Measurements from ENCODE around the gene EEIG2.

The EEIG2 gene

DNA sequence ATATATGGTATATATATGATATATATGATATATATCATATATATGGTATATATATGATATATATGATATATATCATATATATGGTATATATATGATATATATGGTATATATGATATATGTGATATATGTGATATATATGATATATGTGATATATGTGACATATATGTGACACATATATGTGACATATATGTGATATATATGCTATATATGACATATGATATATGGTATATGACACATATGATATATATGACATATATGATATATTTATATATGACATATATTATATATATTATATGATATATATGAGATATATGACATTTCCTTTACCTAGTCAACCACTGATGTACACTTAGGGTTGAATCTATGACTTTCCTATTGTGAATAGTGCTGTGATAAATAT lies 36.1 kb upstream of the EEIG2 start:
- in situ Hi-C loops (cut with MboI; ENCODE audit: low pct_unique_long_range_greater_than_20kb, low sequenced_read_pairs, unreplicated experiment) = no loop called here
- no peak for DNase-seq (ENCODE audit: low spot score)

DNA sequence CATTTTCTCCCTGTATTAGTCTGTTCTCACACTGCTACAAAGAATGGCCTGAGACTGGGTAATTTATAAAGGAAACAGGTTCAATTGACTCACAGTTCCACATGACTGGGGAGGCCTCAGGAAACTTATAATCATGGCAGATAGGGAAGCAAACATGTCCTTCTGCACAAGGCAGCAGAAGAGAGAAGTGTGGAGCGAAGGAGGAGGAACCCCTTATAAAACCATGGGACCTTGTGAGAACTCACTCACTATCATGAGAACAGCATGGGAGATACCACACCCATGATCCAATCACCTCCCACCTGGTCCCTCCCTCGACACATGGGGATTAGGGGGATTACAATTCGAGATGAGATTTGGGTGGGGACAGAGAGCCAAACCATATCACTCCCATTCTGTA lies 35.2 kb upstream of the EEIG2 start:
- no peak for DNase-seq (ENCODE audit: low spot score)
- in situ Hi-C loops (cut with MboI; ENCODE audit: low pct_unique_long_range_greater_than_20kb, low sequenced_read_pairs, unreplicated experiment) = no loop called here
- TF ChIP-seq, protein P1, sequence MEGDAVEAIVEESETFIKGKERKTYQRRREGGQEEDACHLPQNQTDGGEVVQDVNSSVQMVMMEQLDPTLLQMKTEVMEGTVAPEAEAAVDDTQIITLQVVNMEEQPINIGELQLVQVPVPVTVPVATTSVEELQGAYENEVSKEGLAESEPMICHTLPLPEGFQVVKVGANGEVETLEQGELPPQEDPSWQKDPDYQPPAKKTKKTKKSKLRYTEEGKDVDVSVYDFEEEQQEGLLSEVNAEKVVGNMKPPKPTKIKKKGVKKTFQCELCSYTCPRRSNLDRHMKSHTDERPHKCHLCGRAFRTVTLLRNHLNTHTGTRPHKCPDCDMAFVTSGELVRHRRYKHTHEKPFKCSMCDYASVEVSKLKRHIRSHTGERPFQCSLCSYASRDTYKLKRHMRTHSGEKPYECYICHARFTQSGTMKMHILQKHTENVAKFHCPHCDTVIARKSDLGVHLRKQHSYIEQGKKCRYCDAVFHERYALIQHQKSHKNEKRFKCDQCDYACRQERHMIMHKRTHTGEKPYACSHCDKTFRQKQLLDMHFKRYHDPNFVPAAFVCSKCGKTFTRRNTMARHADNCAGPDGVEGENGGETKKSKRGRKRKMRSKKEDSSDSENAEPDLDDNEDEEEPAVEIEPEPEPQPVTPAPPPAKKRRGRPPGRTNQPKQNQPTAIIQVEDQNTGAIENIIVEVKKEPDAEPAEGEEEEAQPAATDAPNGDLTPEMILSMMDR (IDR thresholded peaks at IDR 0.05; ENCODE audit: extremely low read depth, insufficient read depth, missing control alignments) = no peak

More for the DNA sequence above, 36.1 kb upstream of the EEIG2 start:
- TF ChIP-seq, protein P1 (IDR thresholded peaks at IDR 0.05; ENCODE audit: extremely low read depth, insufficient read depth, missing control alignments) = no peak

DNA sequence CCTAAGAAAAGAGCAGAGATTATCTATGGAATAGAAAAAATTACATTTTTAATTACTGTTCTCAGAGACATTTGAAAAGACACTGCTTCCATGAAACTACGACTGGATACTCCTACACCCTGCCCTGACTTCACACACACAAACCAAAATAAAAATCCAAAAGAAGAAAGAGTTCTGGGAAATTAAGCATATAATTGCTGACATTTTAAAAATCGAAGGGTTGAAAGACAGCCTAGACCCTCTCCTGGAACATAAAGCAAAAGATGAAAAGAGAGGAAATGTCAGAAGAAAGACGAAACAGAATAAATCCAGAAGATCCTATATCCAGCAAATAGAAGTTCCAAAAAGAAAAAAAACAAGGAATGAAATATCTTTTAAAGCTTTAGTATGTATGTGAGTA lies 32.8 kb upstream of the EEIG2 start:
- DNase-seq (ENCODE audit: low spot score) = no peak
- in situ Hi-C loops (cut with MboI; ENCODE audit: low pct_unique_long_range_greater_than_20kb, low sequenced_read_pairs, unreplicated experiment) = no loop called here
- TF ChIP-seq, protein P1 (IDR thresholded peaks at IDR 0.05; ENCODE audit: extremely low read depth, insufficient read depth, missing control alignments) = no peak

DNA sequence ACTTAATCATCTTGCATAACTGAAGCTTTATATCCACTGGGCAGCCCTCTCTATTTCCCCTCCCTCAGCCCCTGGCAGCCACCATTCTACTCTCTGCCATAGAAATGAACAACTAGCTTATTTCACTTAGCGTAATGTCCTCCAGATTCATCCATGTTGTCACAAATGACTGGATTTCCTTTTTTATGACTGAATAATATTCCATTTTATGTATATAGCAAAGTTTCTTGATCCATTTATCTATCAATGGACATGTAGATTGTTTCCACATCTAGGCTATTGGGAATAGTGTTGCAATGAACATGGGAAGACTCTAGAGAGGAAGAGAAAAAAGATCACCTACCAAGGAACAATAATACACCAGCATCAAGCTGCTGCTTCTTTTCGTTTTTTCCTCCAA lies 32.1 kb upstream of the EEIG2 start:
- in situ Hi-C loops (cut with MboI; ENCODE audit: low pct_unique_long_range_greater_than_20kb, low sequenced_read_pairs, unreplicated experiment) = no loop called here
- no peak for DNase-seq (ENCODE audit: low spot score)

DNA sequence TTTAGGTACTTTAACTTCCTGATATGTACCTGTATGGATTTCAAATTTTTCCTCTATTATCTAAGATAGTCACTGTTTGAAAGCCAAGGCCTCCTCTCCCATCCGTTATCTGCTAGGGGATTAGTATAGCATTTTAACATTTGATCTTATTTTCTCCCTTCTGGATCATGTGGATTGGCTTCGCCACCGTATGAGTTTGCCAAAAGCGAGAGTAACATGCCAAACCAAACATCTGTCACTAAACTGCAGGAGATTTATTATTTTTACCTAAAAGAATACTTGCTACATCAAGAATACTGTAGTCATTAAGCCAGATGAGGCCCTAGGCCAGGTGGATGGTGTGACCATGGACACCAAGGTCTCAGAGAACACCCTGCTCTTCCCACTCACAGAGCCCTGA lies 28.5 kb upstream of the EEIG2 start:
- in situ Hi-C loops (cut with MboI; ENCODE audit: low pct_unique_long_range_greater_than_20kb, low sequenced_read_pairs, unreplicated experiment) = no loop called here
- no peak for DNase-seq (ENCODE audit: low spot score)
- TF ChIP-seq, protein P1 (IDR thresholded peaks at IDR 0.05; ENCODE audit: extremely low read depth, insufficient read depth, missing control alignments) = no peak

More for the DNA sequence above, 32.1 kb upstream of the EEIG2 start:
- TF ChIP-seq, protein P1 (IDR thresholded peaks at IDR 0.05; ENCODE audit: extremely low read depth, insufficient read depth, missing control alignments) = no peak

DNA sequence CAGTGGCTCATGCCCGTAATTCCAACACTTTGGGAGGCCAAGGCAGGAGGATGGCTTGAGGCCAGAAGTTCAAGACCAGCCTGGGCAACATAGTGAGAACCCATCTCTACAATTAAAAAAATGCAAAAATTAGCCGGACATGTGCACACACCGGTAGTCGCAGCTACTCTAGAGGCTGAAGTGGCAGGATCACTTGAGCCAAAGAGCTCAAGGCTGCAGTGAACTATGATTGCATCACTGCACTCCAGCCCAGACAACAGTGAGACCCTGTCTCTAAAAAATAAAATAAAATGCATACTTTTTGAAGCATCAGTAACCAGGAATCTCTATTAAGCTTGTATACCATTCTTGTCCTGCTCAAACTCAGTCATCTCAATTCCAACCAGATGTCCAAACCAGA lies 27.2 kb upstream of the EEIG2 start:
- no peak for DNase-seq (ENCODE audit: low spot score)
- TF ChIP-seq, protein P1 (IDR thresholded peaks at IDR 0.05; ENCODE audit: extremely low read depth, insufficient read depth, missing control alignments) = no peak
- in situ Hi-C loops (cut with MboI; ENCODE audit: low pct_unique_long_range_greater_than_20kb, low sequenced_read_pairs, unreplicated experiment) = no loop called here

All from GM13977 (cell line).